ENCODE data around the gene DHRS7.

GRCh38 chr14:60166142-60166541 lies 944 bp upstream of the DHRS7 start:
- TF ChIP-seq CTCF (conservative IDR thresholded peaks at IDR 0.05) (no peak), ZFX (IDR thresholded peaks at IDR 0.05) (no peak)
